Hepatic stellate cell (primary cell): ENCODE measurements around the gene LRRC28.
"Not testable (repeated sequence)": the region's sequence is repeated elsewhere in the genome, so short reads cannot be mapped to it uniquely, and the experiment has no call there.

Experiments used
- DNase-seq: peaks from one replicate; pipeline ENCODE4 v3.0.0; 2011; ENCODE audit warnings: low spot score

The LRRC28 gene

GRCh38 chr15:99399061-99399460, 147.8 kb downstream of the LRRC28 start:
- DNase-seq = no peak

GRCh38 chr15:99399618-99400017, 148.3 kb downstream of the LRRC28 start:
- no peak for DNase-seq

- DNase-seq = not testable (repeated sequence)
Measured at GRCh38 chr15:99401216-99401615, 149.9 kb downstream of the LRRC28 start.

- DNase-seq = no peak
Measured at GRCh38 chr15:99402014-99402729, 150.9 kb downstream of the LRRC28 start.

GRCh38 chr15:99403597-99403996, 152.3 kb downstream of the LRRC28 start:
- DNase-seq = no peak

GRCh38 chr15:99404454-99404853, 153.2 kb downstream of the LRRC28 start:
- DNase-seq = no peak

- no peak for DNase-seq
Measured at GRCh38 chr15:99406120-99406519, 154.8 kb downstream of the LRRC28 start.

- no peak for DNase-seq
Measured at GRCh38 chr15:99406716-99407487, 155.6 kb downstream of the LRRC28 start.

GRCh38 chr15:99407716-99408115, 156.4 kb downstream of the LRRC28 start:
- peak; percentile 34 for DNase-seq

- DNase-seq = peak; percentile 77
Measured at GRCh38 chr15:99408236-99409096, 157.2 kb downstream of the LRRC28 start.

- peak; percentile 86 for DNase-seq
Measured at GRCh38 chr15:99409097-99409473, 157.8 kb downstream of the LRRC28 start.

- DNase-seq = no peak
Measured at GRCh38 chr15:99409560-99409959, 158.3 kb downstream of the LRRC28 start.

- DNase-seq = no peak
Measured at GRCh38 chr15:99410477-99410876, 159.2 kb downstream of the LRRC28 start.

GRCh38 chr15:99411234-99411633, 160.0 kb downstream of the LRRC28 start:
- no peak for DNase-seq

GRCh38 chr15:99412082-99412481, 160.8 kb downstream of the LRRC28 start:
- DNase-seq = no peak

- DNase-seq = no peak
Measured at GRCh38 chr15:99412626-99413025, 161.3 kb downstream of the LRRC28 start.

GRCh38 chr15:99413955-99414754, 162.9 kb downstream of the LRRC28 start:
- peak; percentile 2 for DNase-seq

GRCh38 chr15:99414755-99415731, 163.8 kb downstream of the LRRC28 start:
- no peak for DNase-seq

GRCh38 chr15:99416191-99417188, 165.2 kb downstream of the LRRC28 start:
- no peak for DNase-seq
